Spinal cord (tissue), 10 donors: ENCODE measurements around the gene KY. TPM values are rescaled to one million over a fixed set of nuclear protein-coding genes. Genes with fewer than 3 reads are reported as not detected.
A peak's percentile ranks its signal among the peaks of the same experiment; 100 is the strongest.

Experiments used
- DNase-seq, 6 donors: peaks; one replicate each; pipeline versions ENCODE4 v3.0.0 to v3.0.0-alpha.2; 2013 to 2015; ENCODE audit warnings: low spot score in 6 of 6, low read depth in 4 of 6
- H3K27ac ChIP-seq: one replicate; pipeline ENCODE4 v1.5.1; 2013; ENCODE audit warnings: low read depth, low read length, control low read depth
- H3K27me3 ChIP-seq: one replicate; pipeline ENCODE4 v1.6.1; 2013; ENCODE audit warnings: low read length; ENCODE audit not compliant: control insufficient read depth, insufficient read depth
- H3K36me3 ChIP-seq: one replicate; pipeline ENCODE4 v1.6.1; 2013; ENCODE audit warnings: low read length; ENCODE audit not compliant: control insufficient read depth, insufficient read depth
- H3K4me1 ChIP-seq: one replicate; pipeline ENCODE4 v1.6.1; 2013; ENCODE audit warnings: low read length; ENCODE audit not compliant: control insufficient read depth, insufficient read depth
- H3K4me3 ChIP-seq: one replicate; pipeline ENCODE4 v1.5.1; 2013; ENCODE audit warnings: low read depth, low read length, control low read depth
- H3K9me3 ChIP-seq: one replicate; pipeline ENCODE4 v1.6.1; 2013; ENCODE audit warnings: low read length; ENCODE audit not compliant: control insufficient read depth, insufficient read depth
- WGBS: methylation state at CpG from one replicate; pipeline ENCODE4 v1.1.5; 2013; ENCODE audit warnings: missing lambda C conversion rate; ENCODE audit not compliant: insufficient coverage; 5-methylcytosine and 5-hydroxymethylcytosine counted together
- polyA plus RNA-seq, 2 donors: library from polyadenylated mRNA; unstranded; fragments of 120-200 nt; gene quantifications; one replicate each; pipeline ENCODE4 v1.2.1, GENCODE V29; 2013; ENCODE audit not compliant: insufficient read length in 2 of 2
- total RNA-seq, 2 donors: library from RNA; depleted of rRNA in 1 of 2; stranded (reverse); fragments of 120-200 nt in 1 of 2; fragments of >200 nt in 1 of 2; gene quantifications; one replicate each; pipeline versions ENCODE4 v1.2.3 to v1.2.4, GENCODE V29; 2013 to 2014
- donor health status: healthy.

Gene KY
- total and polyA plus RNA-seq, 4 donors: 1.5 to 4.2 (median 2.5) TPM

GRCh38 chr3:134613006-134613520, 37.8 kb downstream of the KY start:
- no peaks in the 10 kb centered on the region for H3K9me3 ChIP-seq
- no peaks in the 10 kb centered on the region for H3K27me3 ChIP-seq
- H3K36me3 ChIP-seq: peaks cover 6% of the 10 kb centered on the region
- WGBS: 67% methylated on average over 6 of the region's 6 CpGs
- no peak overlapping the region for H3K27ac ChIP-seq
- DNase-seq: peak in 1 of 6 donors; percentile 46
- H3K4me3 ChIP-seq: no peak overlapping the region
- H3K4me1 ChIP-seq: peaks cover 27% of the 10 kb centered on the region

- Histone ChIP-seq H3K4me3 (no peak overlapping the region), H3K4me1 (peaks cover 29% of the 10 kb centered on the region), H3K27me3 (no peaks in the 10 kb centered on the region), H3K27ac (no peak overlapping the region), H3K36me3 (peaks cover 10% of the 10 kb centered on the region), H3K9me3 (no peaks in the 10 kb centered on the region)
- WGBS: no CpG with 5 or more reads among the region's 2 CpGs
- DNase-seq: no peak
Measured at GRCh38 chr3:134611516-134611915, 39.3 kb downstream of the KY start.

DNA sequence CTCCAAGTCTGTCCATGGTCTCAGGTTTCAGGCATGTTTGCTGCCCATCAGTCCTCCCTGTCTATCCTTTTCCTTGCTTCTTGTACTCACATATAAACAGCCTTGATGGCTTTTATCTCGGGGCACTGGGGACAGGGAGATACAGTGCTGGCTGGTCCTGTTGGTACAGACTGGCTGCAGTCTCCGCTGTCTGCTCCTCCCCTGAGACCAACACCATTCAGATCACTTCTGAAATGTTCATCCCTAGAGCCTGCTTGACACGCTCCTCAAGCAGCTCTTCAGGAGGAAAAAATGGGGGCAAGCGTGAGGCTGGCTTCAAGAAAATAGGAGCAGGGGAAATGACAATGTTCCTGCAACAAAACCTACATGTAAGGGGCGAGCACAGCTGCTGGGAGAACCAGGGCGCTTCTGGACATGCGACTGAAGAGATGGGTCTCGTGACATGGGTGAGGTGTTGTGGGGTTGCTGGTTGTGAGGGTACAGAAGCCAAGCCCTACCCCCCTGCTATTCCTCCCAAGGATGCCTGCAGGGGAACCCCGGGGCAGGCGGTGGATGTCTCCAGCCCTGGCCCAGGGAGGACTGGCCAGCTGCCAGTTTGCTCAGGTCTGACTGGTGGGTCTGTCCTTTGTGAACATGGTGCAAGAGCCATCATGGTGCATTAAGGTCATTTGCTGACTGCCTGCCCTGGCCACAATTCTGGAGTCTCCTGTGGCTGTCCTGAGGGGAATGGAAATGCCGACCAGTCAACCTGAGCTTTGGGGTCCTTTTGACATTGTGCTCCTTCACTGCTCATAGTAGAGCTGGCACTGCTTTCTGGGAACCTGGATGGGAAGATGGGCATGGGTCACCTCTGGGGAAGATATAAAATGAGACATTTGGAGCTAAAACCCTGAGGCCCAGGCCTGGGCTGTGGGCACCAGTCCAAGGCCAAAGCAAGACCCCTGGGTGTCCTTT, 40.1 kb downstream of the KY start:
- H3K4me3 ChIP-seq: no peak overlapping the region
- WGBS: 75% methylated on average over 7 of the region's 11 CpGs
- H3K4me1 ChIP-seq: peaks cover 29% of the 10 kb centered on the region
- H3K36me3 ChIP-seq: peaks cover 10% of the 10 kb centered on the region
- H3K27me3 ChIP-seq: no peaks in the 10 kb centered on the region
- no peaks in the 10 kb centered on the region for H3K9me3 ChIP-seq
- peak in 1 of 6 donors; percentile 30 for DNase-seq
- H3K27ac ChIP-seq: no peak overlapping the region

- peaks cover 29% of the 10 kb centered on the region for H3K4me1 ChIP-seq
- no peak overlapping the region for H3K27ac ChIP-seq
- H3K27me3 ChIP-seq: no peaks in the 10 kb centered on the region
- no peaks in the 10 kb centered on the region for H3K9me3 ChIP-seq
- 69% methylated on average over 4 of the region's 10 CpGs for WGBS
- H3K36me3 ChIP-seq: peaks cover 10% of the 10 kb centered on the region
- H3K4me3 ChIP-seq: no peak overlapping the region
- DNase-seq: no peak
Measured at GRCh38 chr3:134609821-134610431, 40.9 kb downstream of the KY start.

GRCh38 chr3:134608771-134609435, 41.9 kb downstream of the KY start:
- Histone ChIP-seq H3K9me3 (no peaks in the 10 kb centered on the region), H3K36me3 (peaks cover 10% of the 10 kb centered on the region), H3K4me1 (peaks cover 30% of the 10 kb centered on the region), H3K4me3 (no peak overlapping the region), H3K27ac (no peak overlapping the region), H3K27me3 (no peaks in the 10 kb centered on the region)
- DNase-seq: no peak
- WGBS: 96% methylated on average over 8 of the region's 10 CpGs

DNA sequence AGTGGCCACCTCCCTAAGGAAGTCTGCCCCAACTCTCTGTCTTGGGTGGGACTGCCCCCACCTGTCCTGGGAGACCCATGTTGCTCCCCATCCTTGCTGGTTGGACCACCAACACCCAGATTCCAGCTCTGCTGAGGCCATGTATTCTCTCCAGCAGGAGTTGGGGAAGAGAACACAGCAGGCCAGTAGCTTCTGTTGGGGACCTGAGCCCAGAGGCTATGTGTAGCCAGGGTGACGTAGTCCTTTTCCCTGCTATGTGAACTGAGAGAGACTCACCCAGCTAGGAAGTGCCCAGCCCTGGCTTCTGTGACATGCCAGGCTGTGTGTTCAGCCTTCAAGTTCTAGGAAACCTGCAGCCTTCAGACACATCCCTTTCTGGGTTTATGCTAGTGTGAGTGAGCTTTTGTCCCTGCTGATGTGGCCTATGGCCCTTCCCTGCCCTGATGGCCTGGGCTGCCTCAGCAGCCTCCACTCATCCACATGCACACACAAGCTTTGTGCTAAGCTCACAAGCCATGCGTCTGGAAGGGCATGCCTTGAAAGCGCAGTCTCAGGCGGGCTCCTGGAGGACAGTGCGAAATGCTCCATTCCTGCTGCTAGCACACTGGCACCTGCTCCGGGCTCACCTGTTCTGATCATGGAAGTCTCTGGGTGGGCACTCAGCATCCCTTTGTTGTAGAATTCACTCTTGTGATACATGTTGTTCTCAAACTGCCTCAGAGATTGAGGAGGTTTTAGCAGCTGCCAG, 42.6 kb downstream of the KY start:
- DNase-seq: no peak
- Histone ChIP-seq H3K4me1 (peaks cover 37% of the 10 kb centered on the region), H3K4me3 (no peak overlapping the region), H3K9me3 (no peaks in the 10 kb centered on the region), H3K27ac (no peak overlapping the region), H3K27me3 (no peaks in the 10 kb centered on the region), H3K36me3 (peaks cover 10% of the 10 kb centered on the region)
- 90% methylated on average over 6 of the region's 6 CpGs for whole genome bisulfite sequencing

DNA sequence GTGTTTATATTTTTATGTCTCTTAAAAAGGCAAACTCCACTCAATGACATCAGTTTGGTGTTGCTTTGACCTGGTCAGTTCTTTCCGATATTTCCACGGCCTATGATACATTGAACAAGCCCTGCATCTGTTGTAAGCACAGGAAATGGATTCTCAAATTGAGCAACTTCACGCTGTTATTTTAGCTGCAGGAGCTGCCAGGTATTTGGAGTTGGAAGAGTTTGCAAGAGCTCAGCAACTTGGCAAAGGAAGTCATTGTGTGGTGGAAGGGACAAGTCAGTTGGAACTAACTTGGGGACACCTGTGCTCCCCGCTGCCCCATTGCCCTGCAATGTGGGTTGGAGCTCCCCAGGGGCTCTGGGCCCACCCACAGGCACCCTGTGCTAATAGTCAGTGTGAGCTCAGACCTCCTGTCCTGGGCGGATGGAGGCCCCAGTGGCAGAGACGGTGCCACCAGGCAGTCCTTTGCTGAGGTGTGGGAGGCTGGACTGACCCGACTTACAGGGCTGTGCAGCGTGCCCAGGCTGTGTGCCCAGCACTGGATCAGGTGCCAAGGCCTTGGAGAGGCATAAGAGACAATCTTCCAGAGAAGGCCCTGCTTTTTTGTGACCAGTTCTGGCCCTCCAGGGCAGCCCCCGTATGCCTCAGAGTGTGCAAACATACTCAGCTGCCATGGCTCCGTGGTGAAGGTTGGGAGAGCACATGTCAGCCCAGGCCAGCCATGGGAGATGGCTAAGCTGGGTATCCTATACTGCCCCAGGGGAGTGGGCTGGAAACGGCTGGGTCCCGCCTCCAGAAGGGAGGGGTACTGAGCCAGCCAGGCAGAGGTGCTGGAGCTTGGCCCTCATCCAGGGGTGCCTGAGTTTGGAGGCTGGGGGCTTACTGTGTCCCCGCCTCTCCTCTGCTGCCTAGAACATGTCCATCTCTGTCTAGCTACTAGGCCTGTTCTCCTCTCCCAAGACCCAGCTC, 43.5 kb downstream of the KY start:
- no peak for DNase-seq
- Histone ChIP-seq H3K27ac (no peak overlapping the region), H3K27me3 (no peaks in the 10 kb centered on the region), H3K9me3 (no peaks in the 10 kb centered on the region), H3K36me3 (peaks cover 10% of the 10 kb centered on the region), H3K4me1 (peaks cover 44% of the 10 kb centered on the region), H3K4me3 (no peak overlapping the region)
- WGBS: 76% methylated on average over 12 of the region's 13 CpGs

- H3K36me3 ChIP-seq: peaks cover 10% of the 10 kb centered on the region
- no peaks in the 10 kb centered on the region for H3K9me3 ChIP-seq
- H3K4me3 ChIP-seq: no peak overlapping the region
- peaks cover 54% of the 10 kb centered on the region for H3K4me1 ChIP-seq
- no peak overlapping the region for H3K27ac ChIP-seq
- DNase-seq: no peak
- 63% methylated on average over 11 of the region's 12 CpGs for WGBS
- H3K27me3 ChIP-seq: no peaks in the 10 kb centered on the region
Measured at GRCh38 chr3:134606033-134607025, 44.5 kb downstream of the KY start.
